ENCODE data around the gene CNNM4. TPM values are rescaled to one million over a fixed set of nuclear protein-coding genes. Genes with fewer than 3 reads are reported as not detected.

Gene CNNM4
- polyA plus RNA-seq, 2 of the 4 experiments (the other 2 are of a cell fraction), result 8.8 to 11.2 TPM

DNA sequence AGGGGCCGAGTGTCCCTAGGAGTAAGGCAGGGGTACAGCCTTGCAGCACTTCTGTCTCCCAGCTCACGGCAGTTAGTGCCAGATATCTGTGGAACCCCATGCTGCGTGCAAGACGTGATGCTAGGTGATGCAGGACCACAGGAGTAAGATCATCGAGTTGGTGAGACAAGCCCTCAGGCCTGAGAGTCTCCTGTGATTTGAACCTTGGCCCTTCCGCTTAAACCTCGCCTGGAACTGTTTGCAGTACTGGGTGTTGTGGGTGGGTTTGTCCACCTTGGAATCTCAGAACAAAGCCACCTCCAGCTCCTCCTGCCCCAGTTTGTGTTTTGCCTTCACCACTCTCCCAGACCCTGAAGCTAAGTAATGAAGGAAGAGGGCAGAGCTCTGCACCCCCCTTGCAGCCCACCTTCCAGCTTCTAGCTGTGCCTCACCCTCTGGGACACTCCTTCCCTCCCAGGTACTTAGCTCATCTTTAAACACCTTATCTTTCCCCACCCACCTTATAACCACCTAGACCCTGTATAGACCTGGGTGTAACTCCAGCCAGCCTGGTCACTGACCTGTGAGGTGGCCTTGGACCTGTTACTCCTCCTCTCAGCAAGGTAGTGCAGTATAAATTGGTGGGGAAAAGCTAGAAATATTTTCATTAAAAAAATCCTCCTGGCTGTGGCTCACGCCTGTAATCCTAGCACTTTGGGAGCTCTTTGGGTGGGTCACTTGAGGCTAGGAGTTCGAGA lies 6.6 kb downstream of the CNNM4 start:
- no peak for FAIRE-seq
- Histone ChIP-seq H3K4me1 (peaks cover 22% of the 10 kb centered on the region), H3K9me3 (no peaks in the 10 kb centered on the region), H3K4me3 (no peak overlapping the region), H3K4me2 (no peak overlapping the region), H3K27ac (no peak overlapping the region)
- TF ChIP-seq RCOR1 (IDR thresholded peaks at IDR 0.05; ENCODE audit: low read depth, low read length) (no peak), TFCP2L1 (CRISPR knock-in tag; IDR thresholded peaks at IDR 0.05) (no peak), EP300 (IDR thresholded peaks at IDR 0.05) (no peak), SREBF2 (IDR thresholded peaks at IDR 0.05) (no peak), HOXB13 (CRISPR knock-in tag; IDR thresholded peaks at IDR 0.05; ENCODE audit: low read depth) (no peak)
- TF ChIP-seq, protein P1, sequence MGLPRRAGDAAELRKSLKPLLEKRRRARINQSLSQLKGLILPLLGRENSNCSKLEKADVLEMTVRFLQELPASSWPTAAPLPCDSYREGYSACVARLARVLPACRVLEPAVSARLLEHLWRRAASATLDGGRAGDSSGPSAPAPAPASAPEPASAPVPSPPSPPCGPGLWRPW (IDR thresholded peaks at IDR 0.05), result no peak
- TF ChIP-seq, protein P2, sequence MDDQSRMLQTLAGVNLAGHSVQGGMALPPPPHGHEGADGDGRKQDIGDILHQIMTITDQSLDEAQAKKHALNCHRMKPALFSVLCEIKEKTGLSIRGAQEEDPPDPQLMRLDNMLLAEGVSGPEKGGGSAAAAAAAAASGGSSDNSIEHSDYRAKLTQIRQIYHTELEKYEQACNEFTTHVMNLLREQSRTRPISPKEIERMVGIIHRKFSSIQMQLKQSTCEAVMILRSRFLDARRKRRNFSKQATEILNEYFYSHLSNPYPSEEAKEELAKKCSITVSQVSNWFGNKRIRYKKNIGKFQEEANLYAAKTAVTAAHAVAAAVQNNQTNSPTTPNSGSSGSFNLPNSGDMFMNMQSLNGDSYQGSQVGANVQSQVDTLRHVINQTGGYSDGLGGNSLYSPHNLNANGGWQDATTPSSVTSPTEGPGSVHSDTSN (IDR thresholded peaks at IDR 0.05), result no peak
- TF ChIP-seq, protein P3, sequence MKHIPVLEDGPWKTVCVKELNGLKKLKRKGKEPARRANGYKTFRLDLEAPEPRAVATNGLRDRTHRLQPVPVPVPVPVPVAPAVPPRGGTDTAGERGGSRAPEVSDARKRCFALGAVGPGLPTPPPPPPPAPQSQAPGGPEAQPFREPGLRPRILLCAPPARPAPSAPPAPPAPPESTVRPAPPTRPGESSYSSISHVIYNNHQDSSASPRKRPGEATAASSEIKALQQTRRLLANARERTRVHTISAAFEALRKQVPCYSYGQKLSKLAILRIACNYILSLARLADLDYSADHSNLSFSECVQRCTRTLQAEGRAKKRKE (CRISPR knock-in tag; IDR thresholded peaks at IDR 0.05; ENCODE audit: low read depth), result no peak
- DNase-seq (ENCODE audit: low read depth in 1 of 2, low spot score in 1 of 2), result no peak
- ATAC-seq, result no peak
- ChIA-PET CTCF (interaction anchor here (1.3 to 13.2 kb wide), 5 partner anchors 18 to 215 kb away, joined by 3 to 186 read pairs (median 3); partner anchors contain the start of gene ANKRD39), POLR2A (no interaction called here)
- WGBS (ENCODE audit: missing lambda C conversion rate), result 83% methylated on average over 9 of the region's 9 CpGs

DNA sequence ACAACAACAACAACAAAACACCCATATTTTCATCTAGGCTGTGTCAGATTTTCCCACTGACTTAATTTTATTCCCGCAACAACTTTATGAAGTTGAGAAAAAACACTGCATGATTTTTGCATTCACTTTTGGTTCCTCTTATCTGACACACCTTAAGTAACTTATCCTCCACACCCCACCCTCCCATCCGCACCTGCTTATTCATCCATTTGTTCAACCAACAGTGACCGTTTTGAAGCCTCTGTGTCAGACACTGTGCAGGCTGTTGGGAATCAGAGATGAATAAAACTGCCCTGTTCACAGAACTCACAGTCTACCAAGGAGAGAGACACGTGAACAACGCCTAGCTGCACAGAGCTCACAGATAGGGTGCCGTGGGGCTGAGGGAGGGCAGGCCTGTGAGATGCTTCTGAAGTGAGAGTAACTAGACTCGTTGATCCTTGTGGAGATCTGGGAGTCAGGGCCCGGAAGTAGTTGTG lies 7.4 kb downstream of the CNNM4 start:
- Histone ChIP-seq H3K4me2 (no peak overlapping the region), H3K9me3 (no peaks in the 10 kb centered on the region), H3K4me3 (no peak overlapping the region), H3K4me1 (peaks cover 14% of the 10 kb centered on the region), H3K27ac (no peak overlapping the region)
- ChIA-PET CTCF (interaction anchor here (0.9 to 13.2 kb wide), 8 partner anchors 10 to 216 kb away, joined by 3 to 186 read pairs (median 3); partner anchors contain the start of gene ANKRD39), POLR2A (no interaction called here)
- DNase-seq (ENCODE audit: low read depth in 1 of 2, low spot score in 1 of 2), result no peak
- no peak for TF ChIP-seq POLR2A (IDR thresholded peaks at IDR 0.05; ENCODE audit: low read length)
- no peak for TF ChIP-seq EHMT2 (IDR thresholded peaks at IDR 0.05; ENCODE audit: low read depth)
- no peak for TF ChIP-seq TFCP2L1 (CRISPR knock-in tag; IDR thresholded peaks at IDR 0.05)
- no peak for TF ChIP-seq RCOR1 (IDR thresholded peaks at IDR 0.05; ENCODE audit: low read depth, low read length)
- no peak for TF ChIP-seq HOXB13 (CRISPR knock-in tag; IDR thresholded peaks at IDR 0.05; ENCODE audit: low read depth)
- TF ChIP-seq, protein P4, sequence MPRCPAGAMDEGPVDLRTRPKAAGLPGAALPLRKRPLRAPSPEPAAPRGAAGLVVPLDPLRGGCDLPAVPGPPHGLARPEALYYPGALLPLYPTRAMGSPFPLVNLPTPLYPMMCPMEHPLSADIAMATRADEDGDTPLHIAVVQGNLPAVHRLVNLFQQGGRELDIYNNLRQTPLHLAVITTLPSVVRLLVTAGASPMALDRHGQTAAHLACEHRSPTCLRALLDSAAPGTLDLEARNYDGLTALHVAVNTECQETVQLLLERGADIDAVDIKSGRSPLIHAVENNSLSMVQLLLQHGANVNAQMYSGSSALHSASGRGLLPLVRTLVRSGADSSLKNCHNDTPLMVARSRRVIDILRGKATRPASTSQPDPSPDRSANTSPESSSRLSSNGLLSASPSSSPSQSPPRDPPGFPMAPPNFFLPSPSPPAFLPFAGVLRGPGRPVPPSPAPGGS (IDR thresholded peaks at IDR 0.05), result no peak
- TF ChIP-seq MYC (IDR thresholded peaks at IDR 0.05; ENCODE audit: borderline replicate concordance, low read length), result no peak
- TF ChIP-seq ZSCAN20 (CRISPR knock-in tag; IDR thresholded peaks at IDR 0.05), result no peak
- no peak for TF ChIP-seq HOXB5 (CRISPR knock-in tag; IDR thresholded peaks at IDR 0.05)
- TF ChIP-seq BHLHE40 (IDR thresholded peaks at IDR 0.05; ENCODE audit: low read depth, low read length), result no peak
- no peak for TF ChIP-seq KDM5A (IDR thresholded peaks at IDR 0.05)
- no peak for TF ChIP-seq CHD2 (IDR thresholded peaks at IDR 0.05; ENCODE audit: low read length, partially characterized antibody)
- TF ChIP-seq HEYL (CRISPR knock-in tag; IDR thresholded peaks at IDR 0.05), result no peak
- no peak for TF ChIP-seq MAZ (IDR thresholded peaks at IDR 0.05; ENCODE audit: borderline replicate concordance, low read depth, low read length)
- TF ChIP-seq, protein P3 (CRISPR knock-in tag; IDR thresholded peaks at IDR 0.05; ENCODE audit: low read depth), result no peak
- TF ChIP-seq KDM1A (IDR thresholded peaks at IDR 0.05; ENCODE audit: low read depth), result no peak
- no peak for TF ChIP-seq CBX8 (IDR thresholded peaks at IDR 0.05)
- TF ChIP-seq TP53 (CRISPR knock-in tag; IDR thresholded peaks at IDR 0.05), result no peak
- TF ChIP-seq, protein P5, sequence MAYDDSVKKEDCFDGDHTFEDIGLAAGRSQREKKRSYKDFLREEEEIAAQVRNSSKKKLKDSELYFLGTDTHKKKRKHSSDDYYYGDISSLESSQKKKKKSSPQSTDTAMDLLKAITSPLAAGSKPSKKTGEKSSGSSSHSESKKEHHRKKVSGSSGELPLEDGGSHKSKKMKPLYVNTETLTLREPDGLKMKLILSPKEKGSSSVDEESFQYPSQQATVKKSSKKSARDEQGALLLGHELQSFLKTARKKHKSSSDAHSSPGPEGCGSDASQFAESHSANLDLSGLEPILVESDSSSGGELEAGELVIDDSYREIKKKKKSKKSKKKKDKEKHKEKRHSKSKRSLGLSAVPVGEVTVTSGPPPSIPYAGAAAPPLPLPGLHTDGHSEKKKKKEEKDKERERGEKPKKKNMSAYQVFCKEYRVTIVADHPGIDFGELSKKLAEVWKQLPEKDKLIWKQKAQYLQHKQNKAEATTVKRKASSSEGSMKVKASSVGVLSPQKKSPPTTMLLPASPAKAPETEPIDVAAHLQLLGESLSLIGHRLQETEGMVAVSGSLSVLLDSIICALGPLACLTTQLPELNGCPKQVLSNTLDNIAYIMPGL (CRISPR knock-in tag; IDR thresholded peaks at IDR 0.05; ENCODE audit: borderline replicate concordance), result no peak
- TF ChIP-seq ZC3H11A (IDR thresholded peaks at IDR 0.05), result no peak
- no peak for FAIRE-seq
- WGBS (ENCODE audit: missing lambda C conversion rate), result 72% methylated on average over 8 of the region's 8 CpGs
- ATAC-seq, result no peak

Data from A549 (cell line).